GM21423 (cell line): ENCODE measurements around the gene FXYD7.
A peak's percentile ranks its signal among the peaks of the same experiment; 100 is the strongest.

Experiments
- ATAC-seq: cut with Tn5 transposase; IDR thresholded peaks from one replicate; pipeline ENCODE4 v1.9.1; 2021; ENCODE audit warnings: mild to moderate bottlenecking, moderate library complexity; ENCODE audit not compliant: unreplicated experiment

FXYD7 gene

GRCh38 chr19:35109395-35110112 is 33.5 kb upstream of the FXYD7 start:
- no peak for ATAC-seq

DNA sequence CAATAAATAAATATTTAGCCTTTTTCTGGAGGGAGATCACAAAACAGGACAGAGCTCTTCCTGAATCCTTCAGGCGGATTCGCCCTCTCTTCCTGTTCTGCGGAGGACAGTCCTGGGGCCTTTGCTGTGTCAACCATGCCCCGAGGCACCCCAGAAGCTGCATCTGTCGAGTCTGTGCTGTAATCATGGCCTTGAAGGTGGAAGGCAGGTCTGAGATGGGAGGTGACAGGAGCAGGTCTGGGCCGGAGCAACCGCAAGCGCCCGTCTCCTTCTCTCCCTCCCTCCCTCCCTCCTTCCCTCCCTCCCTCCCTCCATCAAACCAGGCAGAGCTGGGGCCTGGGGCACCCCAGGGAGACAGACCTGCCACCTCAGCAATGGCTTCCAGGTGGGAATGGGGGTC is 32.1 kb upstream of the FXYD7 start:
- ATAC-seq, result no peak

DNA sequence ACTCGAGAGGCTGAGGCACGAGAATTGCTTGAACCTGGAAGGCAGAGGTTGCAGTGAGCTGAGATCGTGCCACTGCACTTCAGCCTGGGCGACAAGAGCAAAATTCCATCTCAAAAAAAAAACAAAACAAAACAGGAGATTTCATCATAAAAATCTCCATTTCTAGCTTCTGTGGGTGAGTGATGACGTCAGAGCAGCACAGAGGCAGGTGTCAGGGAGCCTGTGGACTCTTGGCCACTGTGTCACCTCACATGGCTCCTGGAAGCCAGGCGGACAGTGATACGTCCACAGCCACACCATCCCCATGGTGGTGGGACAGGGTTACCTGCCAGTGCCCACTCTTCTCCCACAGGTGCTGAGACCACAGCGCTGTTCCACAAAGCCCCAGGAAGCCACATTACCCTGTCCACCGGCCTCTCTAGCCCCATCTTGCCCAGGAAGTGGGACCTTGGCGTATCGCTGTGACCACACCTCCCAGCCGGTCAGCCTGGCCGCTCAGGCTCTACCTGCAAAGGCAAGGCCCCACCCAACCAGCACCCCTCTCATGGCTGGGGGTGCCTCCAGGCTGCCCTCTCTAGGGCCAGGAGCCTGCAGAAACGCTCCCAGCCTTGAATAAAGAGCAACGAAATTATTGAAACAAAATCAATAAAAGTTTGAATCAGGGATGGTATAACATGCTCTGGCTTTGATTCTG is 29.9 kb upstream of the FXYD7 start:
- no peak for ATAC-seq

DNA sequence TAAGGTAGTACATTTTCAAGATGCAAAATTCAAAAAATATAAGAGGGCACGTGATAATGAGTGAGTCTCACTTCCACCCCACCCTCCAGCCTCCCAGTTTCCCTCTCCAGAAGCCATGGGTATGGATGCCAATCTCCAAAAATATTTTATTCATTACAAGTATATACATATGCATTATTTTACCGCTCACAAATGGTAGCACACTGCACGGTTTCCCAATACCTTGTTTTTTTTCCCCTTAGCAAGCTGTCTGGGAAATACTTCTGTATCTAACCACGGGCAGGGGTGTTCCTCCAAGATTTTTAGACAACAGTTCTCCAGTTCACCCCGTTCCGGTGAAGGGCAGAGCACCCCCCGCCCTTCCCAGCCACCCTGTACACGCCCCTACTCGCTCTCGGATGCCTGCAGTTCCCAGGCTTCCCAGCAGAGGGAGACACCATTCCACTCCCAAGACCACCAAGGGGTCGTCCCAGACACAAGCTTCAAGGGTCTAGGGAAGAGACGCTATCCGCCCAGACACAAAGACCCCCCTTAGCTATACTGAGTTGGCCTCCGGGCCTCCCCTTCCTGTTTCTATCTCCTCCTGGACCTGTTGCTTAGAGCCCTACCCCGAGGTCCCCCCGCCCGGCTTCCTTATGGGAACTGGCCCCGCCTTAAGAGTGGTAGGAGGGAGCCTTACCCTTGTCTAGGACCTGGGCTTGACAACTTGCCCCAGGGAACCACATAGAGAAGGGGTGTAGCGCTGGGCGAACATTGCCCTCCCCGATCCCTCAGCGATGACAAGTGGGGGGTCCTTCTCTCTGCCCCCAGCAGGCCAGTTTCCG is 28.5 kb upstream of the FXYD7 start:
- no peak for ATAC-seq

DNA sequence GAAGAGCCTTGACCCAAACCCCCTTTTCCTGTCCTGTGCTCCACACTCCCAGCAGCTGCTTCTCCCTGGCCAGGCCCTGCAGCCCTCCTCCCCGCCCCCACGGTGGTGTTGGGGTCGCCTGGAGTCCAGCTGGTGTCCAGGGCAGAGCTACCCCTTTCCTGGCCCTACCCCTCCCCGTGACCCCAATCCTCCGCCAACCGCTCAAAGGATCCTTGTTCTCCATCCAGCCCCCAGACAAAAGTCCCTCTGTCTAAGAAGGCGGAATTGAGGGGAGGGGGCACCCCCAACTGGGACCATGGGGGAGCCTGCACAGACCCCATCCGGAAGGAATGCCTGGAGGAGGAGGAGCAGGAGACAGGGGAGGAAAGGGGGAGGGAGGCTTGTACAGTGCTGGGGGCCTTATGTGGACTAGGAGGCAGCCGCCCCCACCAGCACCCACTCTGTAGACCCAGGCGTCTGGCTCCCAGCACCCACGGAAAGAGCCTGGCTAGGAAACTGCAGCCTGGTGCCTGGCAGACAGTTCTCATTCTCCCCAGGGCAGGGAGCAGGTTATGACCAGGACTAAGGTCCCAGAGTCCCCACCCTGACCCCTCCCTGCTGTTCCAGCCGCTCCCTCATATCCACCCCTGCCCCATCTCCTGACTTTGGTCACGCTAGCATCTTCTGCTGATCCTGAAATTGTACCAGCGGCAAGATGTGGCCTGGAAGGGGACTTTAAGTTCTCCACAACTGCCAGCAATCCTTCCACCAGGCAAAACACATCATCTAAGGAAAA is 27.7 kb upstream of the FXYD7 start, which contains the start of gene FXYD3:
TSS of gene FXYD3 (plus strand) at position 647 of the 775 bp plus-strand sequence. CDS start 3,554 bp downstream, outside the sequence.
- ATAC-seq, result no peak

- ATAC-seq, result no peak
Observed at GRCh38 chr19:35116072-35116801, 26.8 kb upstream of the FXYD7 start.

- ATAC-seq, result no peak
Observed at GRCh38 chr19:35117116-35117515, 25.9 kb upstream of the FXYD7 start.

DNA sequence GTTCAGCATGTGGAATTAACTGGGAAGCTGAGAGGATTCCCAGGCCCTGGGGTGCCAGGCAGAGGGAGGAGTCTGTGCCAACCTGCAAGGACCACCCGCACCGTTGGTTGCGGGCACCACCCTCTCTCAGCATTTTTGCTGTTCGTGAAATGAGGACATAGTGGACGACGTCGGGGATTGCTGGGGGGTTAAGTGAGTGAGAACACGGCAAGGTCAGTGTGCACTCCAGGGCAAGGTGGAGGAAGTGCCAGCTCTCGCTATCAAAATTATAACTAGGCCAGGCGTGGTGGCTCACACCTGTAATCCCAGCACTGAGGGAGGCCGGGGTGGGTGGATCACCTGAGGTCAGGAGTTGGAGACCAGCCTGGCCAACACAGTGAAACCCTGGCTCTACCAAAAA is 25.3 kb upstream of the FXYD7 start:
- ATAC-seq, result no peak

GRCh38 chr19:35118268-35119020 is 24.6 kb upstream of the FXYD7 start:
- no peak for ATAC-seq

- no peak for ATAC-seq
Observed at GRCh38 chr19:35119091-35119490, 24.0 kb upstream of the FXYD7 start.

DNA sequence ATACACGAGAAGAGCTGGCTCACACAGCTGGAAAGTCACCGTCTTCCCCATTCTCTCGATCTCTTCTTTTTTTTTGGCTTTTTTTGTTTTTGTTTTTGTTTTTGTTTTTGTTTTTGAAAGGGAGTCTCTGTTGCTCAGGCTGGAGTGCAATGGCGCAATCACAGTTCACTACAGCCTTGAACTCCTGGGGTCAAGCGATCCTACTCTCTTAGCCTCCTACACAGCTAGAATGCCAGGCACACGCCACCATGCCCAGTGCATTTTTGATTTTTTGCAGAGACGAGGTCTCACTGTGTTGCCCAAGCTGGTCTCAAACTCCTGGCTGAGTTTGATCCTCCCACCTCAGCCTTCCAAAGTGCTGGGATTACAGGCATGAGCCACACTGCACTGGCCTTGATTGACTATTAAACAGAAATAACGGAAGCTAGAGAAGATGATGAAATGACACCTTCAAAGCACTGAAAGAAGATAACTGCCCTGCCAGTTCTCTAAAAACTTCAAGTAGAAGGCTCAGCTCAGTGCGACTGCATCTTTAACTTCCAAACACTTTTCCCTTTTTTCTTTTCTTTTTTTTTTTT is 23.4 kb upstream of the FXYD7 start:
- ATAC-seq, result no peak

DNA sequence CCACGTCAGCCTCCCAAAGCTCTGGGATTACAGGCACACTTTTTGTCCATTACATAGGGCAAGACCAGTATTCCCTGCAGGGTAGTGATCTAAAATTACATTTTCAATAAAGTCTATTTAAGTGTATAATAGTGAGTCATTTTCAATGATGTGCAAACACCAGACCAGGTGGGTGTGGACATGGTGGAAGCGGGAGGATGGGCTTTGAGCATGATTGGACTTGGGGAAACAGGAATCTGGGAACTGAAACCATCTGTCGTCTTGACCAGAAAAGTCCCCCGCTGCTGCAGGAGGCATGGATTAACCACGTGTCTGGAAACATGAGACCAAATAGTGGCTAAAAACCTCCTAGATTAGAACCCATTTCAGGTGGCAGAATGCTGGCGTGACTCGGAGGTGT is 22.6 kb upstream of the FXYD7 start:
- ATAC-seq, result no peak

GRCh38 chr19:35120898-35121297 is 22.2 kb upstream of the FXYD7 start:
- no peak for ATAC-seq

DNA sequence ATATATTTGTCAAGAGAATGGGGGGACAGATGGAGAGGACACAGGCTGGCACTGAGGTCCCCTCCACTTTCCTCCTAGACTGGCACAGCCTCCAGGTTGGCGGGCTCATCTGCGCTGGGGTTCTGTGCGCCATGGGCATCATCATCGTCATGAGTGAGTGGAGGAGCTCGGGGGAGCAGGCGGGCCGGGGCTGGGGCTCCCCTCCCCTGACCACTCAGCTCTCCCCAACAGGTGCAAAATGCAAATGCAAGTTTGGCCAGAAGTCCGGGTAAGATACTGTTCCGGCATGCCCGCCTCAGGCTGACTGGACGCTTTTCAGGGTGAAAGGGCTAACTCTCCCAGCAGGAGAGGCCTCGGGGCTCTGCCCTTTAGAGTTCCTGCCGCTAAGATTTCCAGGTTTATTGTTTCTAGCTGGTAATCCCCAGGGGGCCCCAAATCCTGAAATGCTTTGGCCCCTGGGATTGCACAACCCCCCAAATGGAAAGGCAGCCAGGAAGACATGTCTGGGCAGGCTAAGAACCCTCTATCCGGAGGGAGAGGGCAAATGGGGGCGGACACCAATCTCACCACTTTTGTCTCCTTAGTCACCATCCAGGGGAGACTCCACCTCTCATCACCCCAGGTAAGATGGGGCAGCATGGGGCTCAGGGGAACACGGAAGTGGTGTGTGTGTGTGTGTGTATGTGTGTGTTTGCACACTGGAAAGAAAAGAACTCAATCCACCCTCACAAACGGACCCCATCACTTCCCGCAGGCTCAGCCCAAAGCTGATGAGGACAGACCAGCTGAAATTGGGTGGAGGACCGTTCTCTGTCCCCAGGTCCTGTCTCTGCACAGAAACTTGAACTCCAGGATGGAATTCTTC is 20.1 kb upstream of the FXYD7 start:
- no peak for ATAC-seq

DNA sequence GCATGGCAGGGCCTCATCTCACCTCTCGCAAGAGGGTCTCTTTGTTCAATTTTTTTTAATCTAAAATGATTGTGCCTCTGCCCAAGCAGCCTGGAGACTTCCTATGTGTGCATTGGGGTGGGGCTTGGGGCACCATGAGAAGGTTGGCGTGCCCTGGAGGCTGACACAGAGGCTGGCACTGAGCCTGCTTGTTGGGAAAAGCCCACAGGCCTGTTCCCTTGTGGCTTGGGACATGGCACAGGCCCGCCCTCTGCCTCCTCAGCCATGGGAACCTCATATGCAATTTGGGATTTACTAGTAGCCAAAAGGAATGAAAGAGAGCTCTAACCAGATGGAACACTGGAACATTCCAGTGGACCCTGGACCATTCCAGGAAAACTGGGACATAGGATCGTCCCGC is 19.5 kb upstream of the FXYD7 start:
- ATAC-seq, result no peak

GRCh38 chr19:35124098-35125060 is 18.7 kb upstream of the FXYD7 start:
- ATAC-seq, result peak; percentile 77

- no peak for ATAC-seq
Observed at GRCh38 chr19:35125270-35125717, 17.8 kb upstream of the FXYD7 start.
